Endothelial cell of umbilical vein (primary cell): ENCODE measurements around the gene NF2. TPM values are rescaled to one million over a fixed set of nuclear protein-coding genes. Genes with fewer than 3 reads are reported as not detected.

Experiments
- BruUV-seq: library from RNA; stranded (reverse); fragments of 400-500 nt; replicated peaks from 2 replicates; lab custom pipeline; 2021; lab: Mats Ljungman, UMichigan
- CTCF ChIA-PET: fragments of 300-600, 350-600 bp; sonication (Branson Sonifier 250); formaldehyde crosslinking; loops from one replicate; lab custom pipeline; 2021; ENCODE audit warnings: antibody characterized with exemption, inconsistent platforms; lab: Charles Lee
- POLR2A ChIA-PET: fragments of 300-600, 350-600 bp; sonication (Branson Sonifier 250); formaldehyde crosslinking; loops from one replicate; lab custom pipeline; 2021; ENCODE audit warnings: antibody characterized with exemption, inconsistent platforms; lab: Charles Lee
- DNase-seq: peaks from one replicate; pipeline ENCODE4 v3.0.0-alpha.2; 2011; ENCODE audit warnings: low read depth, low spot score
- FAIRE-seq: peaks from 2 replicates; lab custom pipeline; 2011; peaks lifted over from hg19 to GRCh38; lab: Jason Lieb, UNC
- H2AFZ ChIP-seq: 2 replicates; pipeline ENCODE4 v1.6.0; 2012; ENCODE audit warnings: low read depth, low read length, control low read depth, inconsistent platforms
- H3K27ac ChIP-seq: 2 replicates; pipeline ENCODE4 v1.5.1; 2011; ENCODE audit warnings: low read depth, mild to moderate bottlenecking, control low read depth, low read length, moderate library complexity; ENCODE audit not compliant: insufficient read depth
- H3K27me3 ChIP-seq, 2 experiments: 2 replicates each; pipeline versions ENCODE4 v1.6.0 to v1.6.1; 2011; ENCODE audit warnings: low read length in 2 of 2, mixed read lengths in 1 of 2; ENCODE audit not compliant: control insufficient read depth in 2 of 2, insufficient read depth in 2 of 2
- H3K36me3 ChIP-seq, 2 experiments: 2 replicates in 1 of 2; 3 replicates in 1 of 2; pipeline ENCODE4 v1.5.1; 2011; ENCODE audit warnings: low read length in 2 of 2, mild to moderate bottlenecking in 1 of 2, moderate library complexity in 1 of 2; ENCODE audit not compliant: control insufficient read depth in 2 of 2, insufficient read depth in 2 of 2; ENCODE audit errors: extremely low read depth in 1 of 2
- H3K4me1 ChIP-seq: 3 replicates; pipeline ENCODE4 v1.5.1; 2011; ENCODE audit warnings: mild to moderate bottlenecking, low read length; ENCODE audit not compliant: control insufficient read depth, insufficient read depth; ENCODE audit errors: extremely low read depth
- H3K4me2 ChIP-seq: 2 replicates; pipeline ENCODE4 v1.6.1; 2011; ENCODE audit warnings: low read length, control low read depth, mixed read lengths; ENCODE audit not compliant: insufficient read depth
- H3K4me3 ChIP-seq, 3 experiments: fragments of 200-600 bp in 1 of 3; sonication (generic), shearing (Covaris generic) in 1 of 3; replicated peaks in 1 of 3; 2 replicates each; pipeline ENCODE4 v1.5.1; 2011 to 2016; ENCODE audit warnings: control low read depth in 3 of 3, low read length in 3 of 3, mild to moderate bottlenecking in 2 of 3, inconsistent platforms in 1 of 3, low read depth in 1 of 3, moderate library complexity in 1 of 3; ENCODE audit not compliant: insufficient read depth in 1 of 3
- H3K79me2 ChIP-seq: 2 replicates; pipeline ENCODE4 v1.6.0; 2012; ENCODE audit warnings: low read length, inconsistent platforms; ENCODE audit not compliant: control insufficient read depth, insufficient read depth
- H3K9ac ChIP-seq: replicated peaks from 2 replicates; pipeline ENCODE3; 2011; ENCODE audit warnings: low read length, control low read depth; ENCODE audit not compliant: insufficient read depth; ENCODE audit errors: extremely low read depth
- H3K9me1 ChIP-seq: replicated peaks from 3 replicates; pipeline ENCODE4 v1.6.0; 2011; ENCODE audit warnings: mild to moderate bottlenecking, low read length; ENCODE audit not compliant: control insufficient read depth, insufficient read depth; ENCODE audit errors: extremely low read depth
- H3K9me3 ChIP-seq: replicated peaks from 2 replicates; pipeline ENCODE4 v1.5.1; 2012; ENCODE audit warnings: low read length, inconsistent platforms; ENCODE audit not compliant: control insufficient read depth, insufficient read depth
- H4K20me1 ChIP-seq: replicated peaks from 2 replicates; pipeline ENCODE3; 2011; ENCODE audit warnings: mild to moderate bottlenecking, low read length; ENCODE audit not compliant: control insufficient read depth, insufficient read depth; ENCODE audit errors: extremely low read depth
- EZH2 ChIP-seq: IDR thresholded peaks from 2 replicates; pipeline ENCODE4 v1.6.1; 2012; ENCODE audit warnings: borderline replicate concordance, low read depth, mild to moderate bottlenecking, moderate library complexity, low read length, inconsistent platforms; ENCODE audit not compliant: severe bottlenecking
- FOS ChIP-seq: IDR thresholded peaks from 2 replicates; pipeline ENCODE4 v1.6.1; 2011; ENCODE audit warnings: mild to moderate bottlenecking, low read length, moderate library complexity, borderline replicate concordance; ENCODE audit not compliant: insufficient read depth
- GATA2 ChIP-seq: IDR thresholded peaks from 2 replicates; pipeline ENCODE4 v1.7.0; 2011; ENCODE audit warnings: low read depth, mild to moderate bottlenecking, moderate library complexity, mixed read lengths, low read length; ENCODE audit not compliant: insufficient read length, insufficient read depth
- JUN ChIP-seq: IDR thresholded peaks from 2 replicates; pipeline ENCODE4 v1.6.1; 2011; ENCODE audit warnings: borderline replicate concordance, low read depth; ENCODE audit not compliant: insufficient read length, insufficient read depth
- MYC ChIP-seq: IDR thresholded peaks from one replicate; pipeline ENCODE4 v1.6.1; 2011; ENCODE audit warnings: mild to moderate bottlenecking, low read depth, low read length
- POLR2A ChIP-seq: IDR thresholded peaks from 2 replicates; pipeline ENCODE4 v1.6.1; 2012; ENCODE audit warnings: low read depth, mild to moderate bottlenecking, control low read depth, low read length
- POLR2AphosphoS5 ChIP-seq: IDR thresholded peaks from 2 replicates; pipeline ENCODE4 v1.6.1; 2012; ENCODE audit warnings: low read depth, mild to moderate bottlenecking, control low read depth, low read length, moderate library complexity; ENCODE audit not compliant: insufficient read depth
- dilution Hi-C: fragments of 300-500 bp; cut with MboI; formaldehyde crosslinking; loops from one replicate; pipeline ENCODE4 v1.15.0; 2019; ENCODE audit warnings: low sequenced_read_pairs; ENCODE audit not compliant: extremely low pct_ligation_motif_present
- intact Hi-C: fragments of 100-400 bp; cut with micrococcal nuclease; formaldehyde crosslinking; loops from one replicate; pipeline ENCODE4 v1.10.0; 2022
- polyA plus RNA-seq, 4 experiments: library from polyadenylated mRNA; depleted of rRNA in 3 of 4; stranded (reverse) in 3 of 4; unstranded in 1 of 4; fragments of >200 nt; gene quantifications; 2 replicates each; pipeline versions ENCODE4 v1.2.1 to v1.2.3, GENCODE V29; 2011 to 2012; ENCODE audit warnings: missing spikeins in 1 of 4
- total RNA-seq: library from RNA; stranded (reverse); gene quantifications from 2 replicates; pipeline ENCODE4 v1.2.3, GENCODE V29; 2021
- TF ChIP-seq, protein P1 (sequence below), 2 donors: IDR thresholded peaks; 1 replicate in 1 of 2; 2 replicates in 1 of 2; pipeline ENCODE4 v1.5.1; 2011; ENCODE audit warnings: low read length in 2 of 2, mild to moderate bottlenecking in 2 of 2, moderate library complexity in 2 of 2, control low read depth in 1 of 2, inconsistent platforms in 1 of 2, low read depth in 1 of 2; ENCODE audit not compliant: insufficient read depth in 1 of 2; ENCODE audit errors: extremely low read depth in 1 of 2
- TF ChIP-seq, protein P2 (sequence below): IDR thresholded peaks from 2 replicates; pipeline ENCODE4 v1.6.1; 2011; ENCODE audit not compliant: insufficient read depth, insufficient read length

Gene NF2
- total and polyA plus RNA-seq, 2 donors (not counting 3 experiments of a cell fraction or from before 2014, with no cell fraction given), result 27.8 to 115 TPM

DNA sequence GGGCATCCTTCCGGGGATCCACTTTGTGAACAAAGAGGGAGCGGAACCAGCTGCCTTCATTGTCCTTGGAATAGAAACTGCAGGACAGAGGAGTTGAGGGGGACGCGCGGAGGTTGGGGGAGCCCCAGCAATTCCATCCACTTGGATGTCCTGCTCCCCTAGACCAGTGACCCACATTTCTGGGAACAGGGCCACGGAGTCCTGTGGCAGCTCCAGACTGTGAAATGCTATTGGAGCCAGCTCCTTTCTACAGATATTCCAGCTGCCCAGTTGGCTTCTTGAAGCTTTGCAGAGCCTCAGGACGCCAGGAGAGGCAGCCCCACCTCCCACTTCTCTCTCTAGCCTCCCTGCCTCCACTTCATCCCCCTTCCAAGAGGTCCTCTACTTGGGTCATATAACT is 33.0 kb upstream of the NF2 start:
- H3K9me1 ChIP-seq, result no peaks in the 10 kb centered on the region
- BruUV-seq, result no TSS peak
- intact Hi-C loops, result no loop called here
- dilution Hi-C loops, result no loop called here
- no peak for TF ChIP-seq EZH2
- TF ChIP-seq, protein P1, sequence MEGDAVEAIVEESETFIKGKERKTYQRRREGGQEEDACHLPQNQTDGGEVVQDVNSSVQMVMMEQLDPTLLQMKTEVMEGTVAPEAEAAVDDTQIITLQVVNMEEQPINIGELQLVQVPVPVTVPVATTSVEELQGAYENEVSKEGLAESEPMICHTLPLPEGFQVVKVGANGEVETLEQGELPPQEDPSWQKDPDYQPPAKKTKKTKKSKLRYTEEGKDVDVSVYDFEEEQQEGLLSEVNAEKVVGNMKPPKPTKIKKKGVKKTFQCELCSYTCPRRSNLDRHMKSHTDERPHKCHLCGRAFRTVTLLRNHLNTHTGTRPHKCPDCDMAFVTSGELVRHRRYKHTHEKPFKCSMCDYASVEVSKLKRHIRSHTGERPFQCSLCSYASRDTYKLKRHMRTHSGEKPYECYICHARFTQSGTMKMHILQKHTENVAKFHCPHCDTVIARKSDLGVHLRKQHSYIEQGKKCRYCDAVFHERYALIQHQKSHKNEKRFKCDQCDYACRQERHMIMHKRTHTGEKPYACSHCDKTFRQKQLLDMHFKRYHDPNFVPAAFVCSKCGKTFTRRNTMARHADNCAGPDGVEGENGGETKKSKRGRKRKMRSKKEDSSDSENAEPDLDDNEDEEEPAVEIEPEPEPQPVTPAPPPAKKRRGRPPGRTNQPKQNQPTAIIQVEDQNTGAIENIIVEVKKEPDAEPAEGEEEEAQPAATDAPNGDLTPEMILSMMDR (IDR thresholded peaks at IDR 0.05; ENCODE audit: extremely low read depth in 1 of 2, insufficient read depth in 1 of 2, low read depth in 1 of 2, low read length in 2 of 2), result no peak
- no peak for TF ChIP-seq MYC
- TF ChIP-seq POLR2A, result no peak
- no peak for TF ChIP-seq FOS
- TF ChIP-seq POLR2AphosphoS5, result no peak
- TF ChIP-seq, protein P2, sequence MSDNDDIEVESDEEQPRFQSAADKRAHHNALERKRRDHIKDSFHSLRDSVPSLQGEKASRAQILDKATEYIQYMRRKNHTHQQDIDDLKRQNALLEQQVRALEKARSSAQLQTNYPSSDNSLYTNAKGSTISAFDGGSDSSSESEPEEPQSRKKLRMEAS, result no peak
- no peak for TF ChIP-seq GATA2
- no peak for TF ChIP-seq JUN
- FAIRE-seq, result no peak
- no peak overlapping the region for H3K4me2 ChIP-seq
- H3K79me2 ChIP-seq, result no peaks in the 10 kb centered on the region
- no peak overlapping the region for H3K27ac ChIP-seq
- no peaks in the 10 kb centered on the region for H4K20me1 ChIP-seq
- no peak overlapping the region for H3K9ac ChIP-seq
- no peak overlapping the region for H2AFZ ChIP-seq
- no peak overlapping the region for H3K4me3 ChIP-seq
- no peaks in the 10 kb centered on the region for H3K4me1 ChIP-seq
- peaks cover 6 to 7% of the 10 kb centered on the region in 2 experiments for H3K36me3 ChIP-seq
- ChIA-PET CTCF (no interaction called here), POLR2A (no interaction called here)
- H3K27me3 ChIP-seq, result no peaks in the 10 kb centered on the region
- H3K9me3 ChIP-seq, result no peaks in the 10 kb centered on the region
- no peak for DNase-seq
